OCI-LY7 (cell line): ENCODE measurements around the gene CTXN3.

ENCODE experiments used
- EZH2phosphoT487 ChIP-seq: fragments of 200-600 bp; sonication (generic); IDR thresholded peaks from 2 replicates; pipeline ENCODE4 v1.6.1; 2018; ENCODE audit warnings: low read depth, borderline replicate concordance, mild to moderate bottlenecking, mixed run types, antibody characterized with exemption, low read length, moderate library complexity, mixed read lengths
- TF ChIP-seq, protein P1 (sequence below): fragments of 200-600 bp; sonication (generic); conservative IDR thresholded peaks from 2 replicates; pipeline ENCODE4 v1.5.1; 2014; ENCODE audit warnings: mild to moderate bottlenecking, antibody characterized with exemption, low read length, moderate library complexity, mixed read lengths

- TF ChIP-seq, protein P1, sequence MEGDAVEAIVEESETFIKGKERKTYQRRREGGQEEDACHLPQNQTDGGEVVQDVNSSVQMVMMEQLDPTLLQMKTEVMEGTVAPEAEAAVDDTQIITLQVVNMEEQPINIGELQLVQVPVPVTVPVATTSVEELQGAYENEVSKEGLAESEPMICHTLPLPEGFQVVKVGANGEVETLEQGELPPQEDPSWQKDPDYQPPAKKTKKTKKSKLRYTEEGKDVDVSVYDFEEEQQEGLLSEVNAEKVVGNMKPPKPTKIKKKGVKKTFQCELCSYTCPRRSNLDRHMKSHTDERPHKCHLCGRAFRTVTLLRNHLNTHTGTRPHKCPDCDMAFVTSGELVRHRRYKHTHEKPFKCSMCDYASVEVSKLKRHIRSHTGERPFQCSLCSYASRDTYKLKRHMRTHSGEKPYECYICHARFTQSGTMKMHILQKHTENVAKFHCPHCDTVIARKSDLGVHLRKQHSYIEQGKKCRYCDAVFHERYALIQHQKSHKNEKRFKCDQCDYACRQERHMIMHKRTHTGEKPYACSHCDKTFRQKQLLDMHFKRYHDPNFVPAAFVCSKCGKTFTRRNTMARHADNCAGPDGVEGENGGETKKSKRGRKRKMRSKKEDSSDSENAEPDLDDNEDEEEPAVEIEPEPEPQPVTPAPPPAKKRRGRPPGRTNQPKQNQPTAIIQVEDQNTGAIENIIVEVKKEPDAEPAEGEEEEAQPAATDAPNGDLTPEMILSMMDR, result no peak
- no peak for TF ChIP-seq EZH2phosphoT487
Observed at GRCh38 chr5:127621601-127622325, 27.1 kb upstream of the CTXN3 start.
